ENCODE measurements around the gene TCAP.
A peak's percentile ranks its signal among the peaks of the same experiment; 100 is the strongest.

DNA sequence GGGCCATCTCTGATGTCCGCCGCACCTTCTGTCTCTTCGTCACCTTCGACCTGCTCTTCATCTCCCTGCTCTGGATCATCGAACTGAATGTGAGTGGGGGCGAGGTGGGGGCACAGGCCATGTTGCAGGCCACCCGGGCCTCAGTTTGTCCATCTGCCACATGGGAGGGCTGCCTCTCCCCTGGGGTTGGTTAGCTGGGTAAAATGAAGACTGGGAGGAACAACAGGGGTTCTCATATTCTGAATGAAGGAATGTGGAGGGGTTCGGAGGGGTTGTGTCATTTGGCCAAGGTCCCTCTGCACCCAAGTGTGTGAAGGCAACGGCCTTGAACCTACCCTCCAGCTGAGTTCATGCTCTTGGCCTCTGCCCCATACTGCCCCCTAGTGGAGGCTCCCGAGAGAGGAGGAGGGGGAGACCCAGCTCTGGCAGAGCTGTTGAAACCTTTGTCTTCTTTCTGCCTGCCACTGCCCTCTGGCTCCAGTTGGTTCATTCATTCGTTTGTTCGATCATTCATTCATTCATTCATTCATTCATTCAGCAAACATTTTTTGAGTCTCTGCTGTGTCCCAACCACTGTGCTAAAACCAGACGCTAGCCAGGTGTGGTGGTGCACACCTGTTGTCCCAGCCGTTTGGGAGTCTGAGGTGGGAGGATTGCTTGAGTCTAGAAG is 11.4 kb upstream of the TCAP start:
- no peak for TF ChIP-seq EZH2 (IDR thresholded peaks at IDR 0.05; ENCODE audit: borderline replicate concordance, low read depth, low read length, poor library complexity, severe bottlenecking)
- TF ChIP-seq, protein P1, sequence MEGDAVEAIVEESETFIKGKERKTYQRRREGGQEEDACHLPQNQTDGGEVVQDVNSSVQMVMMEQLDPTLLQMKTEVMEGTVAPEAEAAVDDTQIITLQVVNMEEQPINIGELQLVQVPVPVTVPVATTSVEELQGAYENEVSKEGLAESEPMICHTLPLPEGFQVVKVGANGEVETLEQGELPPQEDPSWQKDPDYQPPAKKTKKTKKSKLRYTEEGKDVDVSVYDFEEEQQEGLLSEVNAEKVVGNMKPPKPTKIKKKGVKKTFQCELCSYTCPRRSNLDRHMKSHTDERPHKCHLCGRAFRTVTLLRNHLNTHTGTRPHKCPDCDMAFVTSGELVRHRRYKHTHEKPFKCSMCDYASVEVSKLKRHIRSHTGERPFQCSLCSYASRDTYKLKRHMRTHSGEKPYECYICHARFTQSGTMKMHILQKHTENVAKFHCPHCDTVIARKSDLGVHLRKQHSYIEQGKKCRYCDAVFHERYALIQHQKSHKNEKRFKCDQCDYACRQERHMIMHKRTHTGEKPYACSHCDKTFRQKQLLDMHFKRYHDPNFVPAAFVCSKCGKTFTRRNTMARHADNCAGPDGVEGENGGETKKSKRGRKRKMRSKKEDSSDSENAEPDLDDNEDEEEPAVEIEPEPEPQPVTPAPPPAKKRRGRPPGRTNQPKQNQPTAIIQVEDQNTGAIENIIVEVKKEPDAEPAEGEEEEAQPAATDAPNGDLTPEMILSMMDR (conservative IDR thresholded peaks at IDR 0.05; ENCODE audit: low read depth, low read length) = peak; percentile 71
